Measurements from ENCODE around the gene ABCC4. TPM values are rescaled to one million over a fixed set of nuclear protein-coding genes. Genes with fewer than 3 reads are reported as not detected.

The ABCC4 gene
- total and polyA plus RNA-seq, 9 of the 15 experiments (the other 6 are each of a cell fraction or from before 2014, with no cell fraction given): 9.4 to 46.1 (median 25.4) TPM

- TF ChIP-seq TFE3 (CRISPR knock-in tag; IDR thresholded peaks at IDR 0.05) (no peak), USF1 (CRISPR knock-in tag; IDR thresholded peaks at IDR 0.05) (no peak), ZNF140 (CRISPR knock-in tag; IDR thresholded peaks at IDR 0.05) (no peak), ZC3H8 (IDR thresholded peaks at IDR 0.05) (no peak), ZNF589 (CRISPR knock-in tag; IDR thresholded peaks at IDR 0.05; ENCODE audit: low read depth) (no peak), ARID3A (IDR thresholded peaks at IDR 0.05; ENCODE audit: borderline replicate concordance, low read depth, low read length) (no peak), ATF7 (IDR thresholded peaks at IDR 0.05) (no peak)
- TF ChIP-seq, protein P1, sequence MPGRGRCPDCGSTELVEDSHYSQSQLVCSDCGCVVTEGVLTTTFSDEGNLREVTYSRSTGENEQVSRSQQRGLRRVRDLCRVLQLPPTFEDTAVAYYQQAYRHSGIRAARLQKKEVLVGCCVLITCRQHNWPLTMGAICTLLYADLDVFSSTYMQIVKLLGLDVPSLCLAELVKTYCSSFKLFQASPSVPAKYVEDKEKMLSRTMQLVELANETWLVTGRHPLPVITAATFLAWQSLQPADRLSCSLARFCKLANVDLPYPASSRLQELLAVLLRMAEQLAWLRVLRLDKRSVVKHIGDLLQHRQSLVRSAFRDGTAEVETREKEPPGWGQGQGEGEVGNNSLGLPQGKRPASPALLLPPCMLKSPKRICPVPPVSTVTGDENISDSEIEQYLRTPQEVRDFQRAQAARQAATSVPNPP (IDR thresholded peaks at IDR 0.05; ENCODE audit: borderline replicate concordance, insufficient read depth, insufficient read length): no peak
- TF ChIP-seq, protein P2, sequence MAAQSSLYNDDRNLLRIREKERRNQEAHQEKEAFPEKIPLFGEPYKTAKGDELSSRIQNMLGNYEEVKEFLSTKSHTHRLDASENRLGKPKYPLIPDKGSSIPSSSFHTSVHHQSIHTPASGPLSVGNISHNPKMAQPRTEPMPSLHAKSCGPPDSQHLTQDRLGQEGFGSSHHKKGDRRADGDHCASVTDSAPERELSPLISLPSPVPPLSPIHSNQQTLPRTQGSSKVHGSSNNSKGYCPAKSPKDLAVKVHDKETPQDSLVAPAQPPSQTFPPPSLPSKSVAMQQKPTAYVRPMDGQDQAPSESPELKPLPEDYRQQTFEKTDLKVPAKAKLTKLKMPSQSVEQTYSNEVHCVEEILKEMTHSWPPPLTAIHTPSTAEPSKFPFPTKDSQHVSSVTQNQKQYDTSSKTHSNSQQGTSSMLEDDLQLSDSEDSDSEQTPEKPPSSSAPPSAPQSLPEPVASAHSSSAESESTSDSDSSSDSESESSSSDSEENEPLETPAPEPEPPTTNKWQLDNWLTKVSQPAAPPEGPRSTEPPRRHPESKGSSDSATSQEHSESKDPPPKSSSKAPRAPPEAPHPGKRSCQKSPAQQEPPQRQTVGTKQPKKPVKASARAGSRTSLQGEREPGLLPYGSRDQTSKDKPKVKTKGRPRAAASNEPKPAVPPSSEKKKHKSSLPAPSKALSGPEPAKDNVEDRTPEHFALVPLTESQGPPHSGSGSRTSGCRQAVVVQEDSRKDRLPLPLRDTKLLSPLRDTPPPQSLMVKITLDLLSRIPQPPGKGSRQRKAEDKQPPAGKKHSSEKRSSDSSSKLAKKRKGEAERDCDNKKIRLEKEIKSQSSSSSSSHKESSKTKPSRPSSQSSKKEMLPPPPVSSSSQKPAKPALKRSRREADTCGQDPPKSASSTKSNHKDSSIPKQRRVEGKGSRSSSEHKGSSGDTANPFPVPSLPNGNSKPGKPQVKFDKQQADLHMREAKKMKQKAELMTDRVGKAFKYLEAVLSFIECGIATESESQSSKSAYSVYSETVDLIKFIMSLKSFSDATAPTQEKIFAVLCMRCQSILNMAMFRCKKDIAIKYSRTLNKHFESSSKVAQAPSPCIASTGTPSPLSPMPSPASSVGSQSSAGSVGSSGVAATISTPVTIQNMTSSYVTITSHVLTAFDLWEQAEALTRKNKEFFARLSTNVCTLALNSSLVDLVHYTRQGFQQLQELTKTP (IDR thresholded peaks at IDR 0.05; ENCODE audit: low read depth in 1 of 2, partially characterized antibody in 2 of 2): no peak
These were observed 177.5 kb downstream of the ABCC4 start (continued) for GRCh38 chr13:95123726-95124125.

Measured in K562 (cell line).